ENCODE data around the gene IFT80.

Gene IFT80

GRCh38 chr3:160399125-160400029 lies at the start of gene IFT80, which contains the start of gene SMC4:
TSS of gene IFT80 (minus strand) at chr3:160399225. CDS start at chr3:160384600, 14,625 bp downstream.
TSS of gene SMC4 (plus strand) at chr3:160399650. CDS start at chr3:160400827, 1,177 bp downstream.
- DNase-seq (ENCODE audit: extremely low read depth, low read depth), result peak; percentile 92
- no peak for TF ChIP-seq CTCF (IDR thresholded peaks at IDR 0.05; ENCODE audit: low read depth, low read length)

GRCh38 chr3:160447544-160447943 lies 48.5 kb upstream of the IFT80 start:
- TF ChIP-seq CTCF (IDR thresholded peaks at IDR 0.05; ENCODE audit: low read depth, low read length), result no peak

GRCh38 chr3:160446522-160447056 lies 47.6 kb upstream of the IFT80 start:
- DNase-seq (ENCODE audit: extremely low read depth, low read depth), result no peak
- TF ChIP-seq CTCF (IDR thresholded peaks at IDR 0.05; ENCODE audit: low read depth, low read length), result no peak

More at GRCh38 chr3:160447544-160447943, 48.5 kb upstream of the IFT80 start:
- no peak for DNase-seq (ENCODE audit: extremely low read depth, low read depth)

- TF ChIP-seq CTCF (IDR thresholded peaks at IDR 0.05; ENCODE audit: low read depth, low read length), result no peak
- DNase-seq (ENCODE audit: extremely low read depth, low read depth), result no peak
Observed at GRCh38 chr3:160445854-160446253, 46.8 kb upstream of the IFT80 start.

- TF ChIP-seq CTCF (IDR thresholded peaks at IDR 0.05; ENCODE audit: low read depth, low read length), result no peak
- no peak for DNase-seq (ENCODE audit: extremely low read depth, low read depth)
Observed at GRCh38 chr3:160444411-160444810, 45.4 kb upstream of the IFT80 start.

GRCh38 chr3:160440687-160441086 lies 41.7 kb upstream of the IFT80 start:
- no peak for DNase-seq (ENCODE audit: extremely low read depth, low read depth)
- no peak for TF ChIP-seq CTCF (IDR thresholded peaks at IDR 0.05; ENCODE audit: low read depth, low read length)

- no peak for TF ChIP-seq CTCF (IDR thresholded peaks at IDR 0.05; ENCODE audit: low read depth, low read length)
- no peak for DNase-seq (ENCODE audit: extremely low read depth, low read depth)
Observed at GRCh38 chr3:160437083-160437455, 38.0 kb upstream of the IFT80 start.
